H1 (cell line): ENCODE results near the gene CACNA2D4. TPM values are rescaled to one million over a fixed set of nuclear protein-coding genes. Genes with fewer than 3 reads are reported as not detected.

ENCODE experiments used
- ATF2 ChIP-seq: IDR thresholded peaks from 2 replicates; pipeline ENCODE4 v1.6.1; 2012; ENCODE audit warnings: low read length, inconsistent platforms
- CTBP2 ChIP-seq: IDR thresholded peaks from 2 replicates; pipeline ENCODE4 v1.7.0; 2011; ENCODE audit warnings: borderline replicate concordance, mild to moderate bottlenecking, moderate library complexity, mixed read lengths, low read length; ENCODE audit not compliant: insufficient read depth, insufficient read length
- GABPA ChIP-seq: IDR thresholded peaks from 2 replicates; pipeline ENCODE4 v1.6.1; 2011; ENCODE audit warnings: mild to moderate bottlenecking, low read length, moderate library complexity, borderline replicate concordance; ENCODE audit not compliant: insufficient read depth
- HDAC2 ChIP-seq, 2 experiments: fragments of 300-600 bp in 1 of 2; sonication (generic) in 1 of 2; IDR thresholded peaks; 2 replicates each; pipeline ENCODE4 v1.6.1; 2011 to 2012; ENCODE audit warnings: low read depth in 2 of 2, low read length in 2 of 2, mild to moderate bottlenecking in 2 of 2, moderate library complexity in 2 of 2, borderline replicate concordance in 1 of 2, inconsistent platforms in 1 of 2
- HDAC6 ChIP-seq: IDR thresholded peaks from one replicate; pipeline ENCODE4 v1.7.1; 2012; ENCODE audit warnings: low read depth, mild to moderate bottlenecking, inconsistent platforms, low read length, moderate library complexity
- JUN ChIP-seq: IDR thresholded peaks from 2 replicates; pipeline ENCODE4 v1.6.1; 2011; ENCODE audit warnings: low read depth, mild to moderate bottlenecking, improper control_type of control experiment, low read length
- RFX5 ChIP-seq: IDR thresholded peaks from 2 replicates; pipeline ENCODE4 v1.6.1; 2011; ENCODE audit warnings: low read depth, low read length, improper control_type of control experiment, borderline replicate concordance
- polyA plus RNA-seq, 7 experiments: library from polyadenylated mRNA; depleted of rRNA in 3 of 7; stranded (reverse) in 5 of 7; unstranded in 2 of 7; fragments of >200 nt in 5 of 7; fragments of 200-250 nt in 2 of 7; gene quantifications; 1 replicate in 5 of 7; 2 replicates in 1 of 7; 4 replicates in 1 of 7; pipeline versions ENCODE4 v1.2.1 to v1.2.3, GENCODE V29; 2011 to 2013; ENCODE audit warnings: missing spikeins in 2 of 7, mixed read lengths in 2 of 7
- total RNA-seq: library from RNA; stranded (reverse); fragmentation: NEBNext Ultra II Directional; extraction: Animal tissue kit (Norgen Biotek cat#: 25700); gene quantifications from 2 replicates; pipeline ENCODE4 v1.2.1, GENCODE V29; 2021
- TF ChIP-seq, protein P1 (sequence below): fragments of 300-600 bp; sonication (generic); IDR thresholded peaks from 2 replicates; pipeline ENCODE4 v1.7.1; 2012; ENCODE audit warnings: low read length, moderate library complexity, mild to moderate bottlenecking, inconsistent platforms; ENCODE audit not compliant: insufficient replicate concordance

The CACNA2D4 gene
- total and polyA plus RNA-seq, 2 of the 8 experiments (the other 6 are each of a cell fraction or from before 2014, with no cell fraction given) = 0.44 to 0.88 TPM

- TF ChIP-seq, protein P1, sequence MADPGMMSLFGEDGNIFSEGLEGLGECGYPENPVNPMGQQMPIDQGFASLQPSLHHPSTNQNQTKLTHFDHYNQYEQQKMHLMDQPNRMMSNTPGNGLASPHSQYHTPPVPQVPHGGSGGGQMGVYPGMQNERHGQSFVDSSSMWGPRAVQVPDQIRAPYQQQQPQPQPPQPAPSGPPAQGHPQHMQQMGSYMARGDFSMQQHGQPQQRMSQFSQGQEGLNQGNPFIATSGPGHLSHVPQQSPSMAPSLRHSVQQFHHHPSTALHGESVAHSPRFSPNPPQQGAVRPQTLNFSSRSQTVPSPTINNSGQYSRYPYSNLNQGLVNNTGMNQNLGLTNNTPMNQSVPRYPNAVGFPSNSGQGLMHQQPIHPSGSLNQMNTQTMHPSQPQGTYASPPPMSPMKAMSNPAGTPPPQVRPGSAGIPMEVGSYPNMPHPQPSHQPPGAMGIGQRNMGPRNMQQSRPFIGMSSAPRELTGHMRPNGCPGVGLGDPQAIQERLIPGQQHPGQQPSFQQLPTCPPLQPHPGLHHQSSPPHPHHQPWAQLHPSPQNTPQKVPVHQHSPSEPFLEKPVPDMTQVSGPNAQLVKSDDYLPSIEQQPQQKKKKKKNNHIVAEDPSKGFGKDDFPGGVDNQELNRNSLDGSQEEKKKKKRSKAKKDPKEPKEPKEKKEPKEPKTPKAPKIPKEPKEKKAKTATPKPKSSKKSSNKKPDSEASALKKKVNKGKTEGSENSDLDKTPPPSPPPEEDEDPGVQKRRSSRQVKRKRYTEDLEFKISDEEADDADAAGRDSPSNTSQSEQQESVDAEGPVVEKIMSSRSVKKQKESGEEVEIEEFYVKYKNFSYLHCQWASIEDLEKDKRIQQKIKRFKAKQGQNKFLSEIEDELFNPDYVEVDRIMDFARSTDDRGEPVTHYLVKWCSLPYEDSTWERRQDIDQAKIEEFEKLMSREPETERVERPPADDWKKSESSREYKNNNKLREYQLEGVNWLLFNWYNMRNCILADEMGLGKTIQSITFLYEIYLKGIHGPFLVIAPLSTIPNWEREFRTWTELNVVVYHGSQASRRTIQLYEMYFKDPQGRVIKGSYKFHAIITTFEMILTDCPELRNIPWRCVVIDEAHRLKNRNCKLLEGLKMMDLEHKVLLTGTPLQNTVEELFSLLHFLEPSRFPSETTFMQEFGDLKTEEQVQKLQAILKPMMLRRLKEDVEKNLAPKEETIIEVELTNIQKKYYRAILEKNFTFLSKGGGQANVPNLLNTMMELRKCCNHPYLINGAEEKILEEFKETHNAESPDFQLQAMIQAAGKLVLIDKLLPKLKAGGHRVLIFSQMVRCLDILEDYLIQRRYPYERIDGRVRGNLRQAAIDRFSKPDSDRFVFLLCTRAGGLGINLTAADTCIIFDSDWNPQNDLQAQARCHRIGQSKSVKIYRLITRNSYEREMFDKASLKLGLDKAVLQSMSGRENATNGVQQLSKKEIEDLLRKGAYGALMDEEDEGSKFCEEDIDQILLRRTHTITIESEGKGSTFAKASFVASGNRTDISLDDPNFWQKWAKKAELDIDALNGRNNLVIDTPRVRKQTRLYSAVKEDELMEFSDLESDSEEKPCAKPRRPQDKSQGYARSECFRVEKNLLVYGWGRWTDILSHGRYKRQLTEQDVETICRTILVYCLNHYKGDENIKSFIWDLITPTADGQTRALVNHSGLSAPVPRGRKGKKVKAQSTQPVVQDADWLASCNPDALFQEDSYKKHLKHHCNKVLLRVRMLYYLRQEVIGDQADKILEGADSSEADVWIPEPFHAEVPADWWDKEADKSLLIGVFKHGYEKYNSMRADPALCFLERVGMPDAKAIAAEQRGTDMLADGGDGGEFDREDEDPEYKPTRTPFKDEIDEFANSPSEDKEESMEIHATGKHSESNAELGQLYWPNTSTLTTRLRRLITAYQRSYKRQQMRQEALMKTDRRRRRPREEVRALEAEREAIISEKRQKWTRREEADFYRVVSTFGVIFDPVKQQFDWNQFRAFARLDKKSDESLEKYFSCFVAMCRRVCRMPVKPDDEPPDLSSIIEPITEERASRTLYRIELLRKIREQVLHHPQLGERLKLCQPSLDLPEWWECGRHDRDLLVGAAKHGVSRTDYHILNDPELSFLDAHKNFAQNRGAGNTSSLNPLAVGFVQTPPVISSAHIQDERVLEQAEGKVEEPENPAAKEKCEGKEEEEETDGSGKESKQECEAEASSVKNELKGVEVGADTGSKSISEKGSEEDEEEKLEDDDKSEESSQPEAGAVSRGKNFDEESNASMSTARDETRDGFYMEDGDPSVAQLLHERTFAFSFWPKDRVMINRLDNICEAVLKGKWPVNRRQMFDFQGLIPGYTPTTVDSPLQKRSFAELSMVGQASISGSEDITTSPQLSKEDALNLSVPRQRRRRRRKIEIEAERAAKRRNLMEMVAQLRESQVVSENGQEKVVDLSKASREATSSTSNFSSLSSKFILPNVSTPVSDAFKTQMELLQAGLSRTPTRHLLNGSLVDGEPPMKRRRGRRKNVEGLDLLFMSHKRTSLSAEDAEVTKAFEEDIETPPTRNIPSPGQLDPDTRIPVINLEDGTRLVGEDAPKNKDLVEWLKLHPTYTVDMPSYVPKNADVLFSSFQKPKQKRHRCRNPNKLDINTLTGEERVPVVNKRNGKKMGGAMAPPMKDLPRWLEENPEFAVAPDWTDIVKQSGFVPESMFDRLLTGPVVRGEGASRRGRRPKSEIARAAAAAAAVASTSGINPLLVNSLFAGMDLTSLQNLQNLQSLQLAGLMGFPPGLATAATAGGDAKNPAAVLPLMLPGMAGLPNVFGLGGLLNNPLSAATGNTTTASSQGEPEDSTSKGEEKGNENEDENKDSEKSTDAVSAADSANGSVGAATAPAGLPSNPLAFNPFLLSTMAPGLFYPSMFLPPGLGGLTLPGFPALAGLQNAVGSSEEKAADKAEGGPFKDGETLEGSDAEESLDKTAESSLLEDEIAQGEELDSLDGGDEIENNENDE = no peak
- TF ChIP-seq HDAC6 (no peak), JUN (no peak), HDAC2 (IDR thresholded peaks at IDR 0.05; ENCODE audit: borderline replicate concordance in 1 of 2, low read depth in 2 of 2, low read length in 2 of 2) (no peak), GABPA (no peak), CTBP2 (no peak), ATF2 (no peak), RFX5 (no peak)
These were observed 17.4 kb upstream of the CACNA2D4 start (continued) for GRCh38 chr12:1935700-1936378.
